PFSK-1 (cell line): ENCODE results near the gene BACE2.

ENCODE experiments used
- FOXP2 ChIP-seq: optimal IDR thresholded peaks from 2 replicates; pipeline ENCODE3; 2011; ENCODE audit warnings: borderline replicate concordance, control low read depth, inconsistent platforms; ENCODE audit not compliant: insufficient read depth; ENCODE audit errors: extremely low read length, extremely low read depth
- POLR2AphosphoS5 ChIP-seq: IDR thresholded peaks from 2 replicates; pipeline ENCODE4 v1.6.1; 2012; ENCODE audit warnings: low read depth, mild to moderate bottlenecking, control low read depth, low read length, moderate library complexity
- SIN3A ChIP-seq: IDR thresholded peaks from 2 replicates; pipeline ENCODE4 v1.6.1; 2012; ENCODE audit warnings: mild to moderate bottlenecking, low read length, moderate library complexity, borderline replicate concordance; ENCODE audit not compliant: insufficient read depth
- TAF1 ChIP-seq: IDR thresholded peaks from 2 replicates; pipeline ENCODE4 v1.6.1; 2012; ENCODE audit warnings: low read length, control low read depth, borderline replicate concordance; ENCODE audit not compliant: insufficient read depth
- TF ChIP-seq, protein P1 (sequence below), 2 experiments: IDR thresholded peaks; 2 replicates each; pipeline versions ENCODE4 v1.6.1 to v1.8.0; 2011 to 2012; ENCODE audit warnings: low read depth in 2 of 2, low read length in 2 of 2, control low read depth in 1 of 2, inconsistent platforms in 1 of 2, mild to moderate bottlenecking in 1 of 2, moderate library complexity in 1 of 2; ENCODE audit not compliant: insufficient read depth in 1 of 2

Gene BACE2

DNA sequence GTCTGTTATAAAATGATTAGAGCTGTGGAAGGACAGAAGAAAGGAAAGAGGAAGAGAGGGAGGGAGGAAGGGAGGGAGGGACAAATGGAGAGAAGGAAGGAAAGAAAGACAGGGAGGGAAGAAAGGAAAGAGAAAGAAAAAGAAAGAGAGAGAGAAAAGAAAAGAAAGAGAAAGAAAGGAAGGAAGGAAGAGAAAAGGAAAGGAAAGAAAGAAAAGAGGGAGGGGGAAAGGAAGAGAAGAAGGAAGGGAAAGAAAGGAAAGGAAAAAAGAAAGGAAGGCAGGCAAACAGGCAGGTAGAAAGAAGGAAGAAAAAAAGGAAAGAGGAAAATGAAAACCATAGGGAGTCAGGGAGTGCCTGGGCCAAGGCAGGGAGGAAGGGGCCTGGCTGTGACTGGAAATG, 14.5 kb upstream of the BACE2 start:
- TF ChIP-seq, protein P1, sequence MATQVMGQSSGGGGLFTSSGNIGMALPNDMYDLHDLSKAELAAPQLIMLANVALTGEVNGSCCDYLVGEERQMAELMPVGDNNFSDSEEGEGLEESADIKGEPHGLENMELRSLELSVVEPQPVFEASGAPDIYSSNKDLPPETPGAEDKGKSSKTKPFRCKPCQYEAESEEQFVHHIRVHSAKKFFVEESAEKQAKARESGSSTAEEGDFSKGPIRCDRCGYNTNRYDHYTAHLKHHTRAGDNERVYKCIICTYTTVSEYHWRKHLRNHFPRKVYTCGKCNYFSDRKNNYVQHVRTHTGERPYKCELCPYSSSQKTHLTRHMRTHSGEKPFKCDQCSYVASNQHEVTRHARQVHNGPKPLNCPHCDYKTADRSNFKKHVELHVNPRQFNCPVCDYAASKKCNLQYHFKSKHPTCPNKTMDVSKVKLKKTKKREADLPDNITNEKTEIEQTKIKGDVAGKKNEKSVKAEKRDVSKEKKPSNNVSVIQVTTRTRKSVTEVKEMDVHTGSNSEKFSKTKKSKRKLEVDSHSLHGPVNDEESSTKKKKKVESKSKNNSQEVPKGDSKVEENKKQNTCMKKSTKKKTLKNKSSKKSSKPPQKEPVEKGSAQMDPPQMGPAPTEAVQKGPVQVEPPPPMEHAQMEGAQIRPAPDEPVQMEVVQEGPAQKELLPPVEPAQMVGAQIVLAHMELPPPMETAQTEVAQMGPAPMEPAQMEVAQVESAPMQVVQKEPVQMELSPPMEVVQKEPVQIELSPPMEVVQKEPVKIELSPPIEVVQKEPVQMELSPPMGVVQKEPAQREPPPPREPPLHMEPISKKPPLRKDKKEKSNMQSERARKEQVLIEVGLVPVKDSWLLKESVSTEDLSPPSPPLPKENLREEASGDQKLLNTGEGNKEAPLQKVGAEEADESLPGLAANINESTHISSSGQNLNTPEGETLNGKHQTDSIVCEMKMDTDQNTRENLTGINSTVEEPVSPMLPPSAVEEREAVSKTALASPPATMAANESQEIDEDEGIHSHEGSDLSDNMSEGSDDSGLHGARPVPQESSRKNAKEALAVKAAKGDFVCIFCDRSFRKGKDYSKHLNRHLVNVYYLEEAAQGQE (IDR thresholded peaks at IDR 0.05; ENCODE audit: insufficient read depth in 1 of 2, low read depth in 2 of 2, low read length in 2 of 2) = no peak
- no peak for TF ChIP-seq SIN3A
- no peak for TF ChIP-seq POLR2AphosphoS5
- no peak for TF ChIP-seq FOXP2
- no peak for TF ChIP-seq TAF1

DNA sequence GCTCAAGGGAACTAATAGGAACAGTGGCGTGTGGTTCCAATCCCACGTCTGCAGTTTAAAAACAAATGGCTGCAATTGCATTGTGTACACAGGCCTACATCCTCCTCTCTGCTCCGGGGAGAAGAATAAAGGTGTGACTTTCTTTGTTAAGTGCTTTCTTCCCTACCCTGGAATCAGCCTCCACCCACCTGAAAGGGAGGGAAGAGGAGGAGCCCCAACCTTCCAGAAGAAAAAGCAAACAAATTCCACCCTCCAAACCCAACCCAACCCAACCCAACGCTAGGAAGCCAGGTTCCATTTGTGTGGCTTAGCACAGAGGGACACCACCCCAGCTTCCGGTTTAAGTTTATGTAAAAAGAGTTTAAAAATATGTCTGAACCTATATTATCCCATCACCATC, 11.8 kb upstream of the BACE2 start:
- TF ChIP-seq FOXP2 (no peak), TAF1 (no peak), POLR2AphosphoS5 (no peak), SIN3A (no peak)
- TF ChIP-seq, protein P1 (IDR thresholded peaks at IDR 0.05; ENCODE audit: insufficient read depth in 1 of 2, low read depth in 2 of 2, low read length in 2 of 2) = no peak

DNA sequence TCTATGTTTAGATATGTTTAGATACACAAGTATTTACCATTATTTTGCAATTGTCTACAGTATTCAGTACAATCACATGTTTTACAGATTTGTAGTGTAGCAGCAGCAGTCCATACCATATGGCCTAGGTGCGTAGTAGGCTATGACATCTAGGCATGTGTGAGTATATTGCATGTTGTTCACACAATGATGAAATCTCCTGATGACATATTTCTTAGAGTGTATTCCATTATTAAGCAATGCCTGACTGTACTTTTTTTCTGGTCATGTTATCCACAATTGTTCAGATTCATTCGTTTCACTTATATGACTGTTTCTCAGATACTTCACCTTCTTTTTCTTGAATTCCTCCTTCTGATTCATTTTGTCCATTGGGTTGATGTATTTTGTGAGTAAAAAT, 9.9 kb upstream of the BACE2 start:
- TF ChIP-seq FOXP2 = no peak
- TF ChIP-seq TAF1 = no peak
- TF ChIP-seq, protein P1 (IDR thresholded peaks at IDR 0.05; ENCODE audit: insufficient read depth in 1 of 2, low read depth in 2 of 2, low read length in 2 of 2) = no peak
- no peak for TF ChIP-seq POLR2AphosphoS5
- no peak for TF ChIP-seq SIN3A

DNA sequence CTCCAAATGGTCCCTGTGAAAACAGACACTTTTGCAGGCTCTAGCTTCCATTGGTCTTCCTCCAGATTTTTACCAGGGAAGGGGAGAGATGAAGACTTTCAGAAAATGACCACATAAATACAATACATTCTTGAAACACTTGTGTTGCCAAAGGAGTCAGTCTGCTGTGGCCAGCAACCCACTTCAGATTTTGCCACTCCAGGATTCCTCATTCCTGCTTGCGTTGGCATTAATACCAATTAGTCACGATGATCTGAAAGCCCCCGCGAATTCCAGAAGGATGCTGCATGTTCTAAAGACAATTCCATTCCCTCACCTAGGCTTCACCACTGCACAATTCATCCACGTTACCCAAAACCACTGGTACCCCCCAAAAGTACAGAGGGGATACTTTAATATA, 7.9 kb upstream of the BACE2 start:
- TF ChIP-seq SIN3A (no peak), TAF1 (no peak), FOXP2 (no peak), POLR2AphosphoS5 (no peak)
- TF ChIP-seq, protein P1 (IDR thresholded peaks at IDR 0.05; ENCODE audit: insufficient read depth in 1 of 2, low read depth in 2 of 2, low read length in 2 of 2) = no peak

DNA sequence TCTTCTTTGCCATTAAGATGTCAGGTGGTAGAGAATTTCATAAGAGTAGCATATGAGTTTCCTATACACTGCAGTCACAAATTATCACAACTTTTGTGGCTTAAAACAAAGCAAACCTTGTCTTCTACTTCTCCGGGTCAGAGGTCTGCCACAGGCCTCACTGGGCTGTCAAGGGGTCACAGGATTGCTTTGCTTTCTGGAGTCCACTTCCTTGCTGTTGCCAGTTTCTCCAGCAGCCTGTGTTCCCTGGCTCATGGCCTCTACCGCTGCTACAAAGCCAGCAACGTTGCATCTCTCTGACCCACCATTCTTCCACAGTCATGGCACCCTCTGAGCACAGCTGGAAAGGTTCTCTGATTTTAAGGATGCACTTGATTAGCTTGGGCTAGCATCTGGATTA, 6.5 kb upstream of the BACE2 start:
- no peak for TF ChIP-seq POLR2AphosphoS5
- no peak for TF ChIP-seq TAF1
- TF ChIP-seq, protein P1 (IDR thresholded peaks at IDR 0.05; ENCODE audit: insufficient read depth in 1 of 2, low read depth in 2 of 2, low read length in 2 of 2) = no peak
- no peak for TF ChIP-seq SIN3A
- no peak for TF ChIP-seq FOXP2
